ENCODE results near the gene FOXF1.

The FOXF1 gene

GRCh38 chr16:86517652-86518258, 7.4 kb downstream of the FOXF1 start:
- DNase-seq (ENCODE audit: low spot score), result no peak

GRCh38 chr16:86519007-86519648, 8.8 kb downstream of the FOXF1 start:
- DNase-seq (ENCODE audit: low spot score), result no peak

GRCh38 chr16:86519649-86520316, 9.5 kb downstream of the FOXF1 start:
- DNase-seq (ENCODE audit: low spot score), result peak; percentile 53

- DNase-seq (ENCODE audit: low spot score), result no peak
Measured at GRCh38 chr16:86520317-86521210, 10.2 kb downstream of the FOXF1 start.

GRCh38 chr16:86521236-86522197, 11.2 kb downstream of the FOXF1 start:
- DNase-seq (ENCODE audit: low spot score), result no peak

- no peak for DNase-seq (ENCODE audit: low spot score)
Measured at GRCh38 chr16:86522634-86523033, 12.3 kb downstream of the FOXF1 start.

GRCh38 chr16:86523166-86523740, 12.9 kb downstream of the FOXF1 start:
- DNase-seq (ENCODE audit: low spot score), result no peak

- DNase-seq (ENCODE audit: low spot score), result no peak
Measured at GRCh38 chr16:86524029-86524428, 13.7 kb downstream of the FOXF1 start.

GRCh38 chr16:86525696-86526095, 15.4 kb downstream of the FOXF1 start:
- DNase-seq (ENCODE audit: low spot score), result no peak

- DNase-seq (ENCODE audit: low spot score), result no peak
Measured at GRCh38 chr16:86527366-86527765, 17.0 kb downstream of the FOXF1 start.

GRCh38 chr16:86528061-86528929, 18.0 kb downstream of the FOXF1 start:
- no peak for DNase-seq (ENCODE audit: low spot score)

- DNase-seq (ENCODE audit: low spot score), result no peak
Measured at GRCh38 chr16:86529160-86529559, 18.8 kb downstream of the FOXF1 start.

- DNase-seq (ENCODE audit: low spot score), result no peak
Measured at GRCh38 chr16:86530251-86531190, 20.2 kb downstream of the FOXF1 start.

- DNase-seq (ENCODE audit: low spot score), result no peak
Measured at GRCh38 chr16:86531191-86531545, 20.8 kb downstream of the FOXF1 start.

- no peak for DNase-seq (ENCODE audit: low spot score)
Measured at GRCh38 chr16:86531641-86532525, 21.6 kb downstream of the FOXF1 start.

GRCh38 chr16:86532526-86532815, 22.1 kb downstream of the FOXF1 start:
- no peak for DNase-seq (ENCODE audit: low spot score)

- DNase-seq (ENCODE audit: low spot score), result no peak
Measured at GRCh38 chr16:86533076-86533475, 22.7 kb downstream of the FOXF1 start.

- no peak for DNase-seq (ENCODE audit: low spot score)
Measured at GRCh38 chr16:86533767-86534351, 23.5 kb downstream of the FOXF1 start.

Measured in CD4-positive, alpha-beta T cell treated with Interleukin-2 at 100 ng/mL for 4 hours (primary cell).